T follicular helper cell (primary cell): ENCODE results near the gene EXOC6B.

ENCODE experiments used
- DNase-seq: peaks from one replicate; pipeline ENCODE4 v3.0.0-alpha.2; 2020; ENCODE audit warnings: low read depth

EXOC6B gene

GRCh38 chr2:72363406-72363805 is 462.4 kb downstream of the EXOC6B start:
- DNase-seq = no peak

GRCh38 chr2:72362733-72363132 is 463.1 kb downstream of the EXOC6B start:
- no peak for DNase-seq

GRCh38 chr2:72361521-72361920 is 464.3 kb downstream of the EXOC6B start:
- no peak for DNase-seq

GRCh38 chr2:72361042-72361441 is 464.8 kb downstream of the EXOC6B start:
- no peak for DNase-seq

- DNase-seq = no peak
Measured at GRCh38 chr2:72350852-72351251, 475.0 kb downstream of the EXOC6B start.

- no peak for DNase-seq
Measured at GRCh38 chr2:72349016-72349415, 476.8 kb downstream of the EXOC6B start.

GRCh38 chr2:72347081-72347480 is 478.8 kb downstream of the EXOC6B start:
- no peak for DNase-seq

- no peak for DNase-seq
Measured at GRCh38 chr2:72341639-72342038, 484.2 kb downstream of the EXOC6B start.

- DNase-seq = no peak
Measured at GRCh38 chr2:72340665-72341064, 485.2 kb downstream of the EXOC6B start.

- DNase-seq = no peak
Measured at GRCh38 chr2:72338076-72338475, 487.8 kb downstream of the EXOC6B start.

- no peak for DNase-seq
Measured at GRCh38 chr2:72332720-72333119, 493.1 kb downstream of the EXOC6B start.

- no peak for DNase-seq
Measured at GRCh38 chr2:72330652-72331051, 495.2 kb downstream of the EXOC6B start.

GRCh38 chr2:72326759-72327158 is 499.1 kb downstream of the EXOC6B start:
- no peak for DNase-seq

GRCh38 chr2:72325592-72326422 is 500.0 kb downstream of the EXOC6B start:
- no peak for DNase-seq

- no peak for DNase-seq
Measured at GRCh38 chr2:72316774-72317173, 509.1 kb downstream of the EXOC6B start.

- DNase-seq = no peak
Measured at GRCh38 chr2:72300147-72300684, 525.6 kb downstream of the EXOC6B start.

- no peak for DNase-seq
Measured at GRCh38 chr2:72293620-72294019, 532.2 kb downstream of the EXOC6B start.

- DNase-seq = no peak
Measured at GRCh38 chr2:72292433-72292832, 533.4 kb downstream of the EXOC6B start.

- no peak for DNase-seq
Measured at GRCh38 chr2:72291059-72291458, 534.8 kb downstream of the EXOC6B start.

GRCh38 chr2:72289736-72290135 is 536.1 kb downstream of the EXOC6B start:
- no peak for DNase-seq

GRCh38 chr2:72289283-72289682 is 536.5 kb downstream of the EXOC6B start:
- no peak for DNase-seq

GRCh38 chr2:72278046-72278445 is 547.8 kb downstream of the EXOC6B start:
- no peak for DNase-seq

- DNase-seq = no peak
Measured at GRCh38 chr2:72276876-72277275, 549.0 kb downstream of the EXOC6B start.

- DNase-seq = no peak
Measured at GRCh38 chr2:72276356-72276755, 549.5 kb downstream of the EXOC6B start.
